Measurements from ENCODE around the gene RALBP1.

- TF ChIP-seq CTCF (IDR thresholded peaks at IDR 0.05; ENCODE audit: control extremely low read depth in 1 of 3, insufficient read depth in 1 of 3, low read depth in 1 of 3, low read length in 3 of 3), result no peak
- no peak for TF ChIP-seq RBBP5 (IDR thresholded peaks at IDR 0.05; ENCODE audit: borderline replicate concordance, low read depth, low read length)
- TF ChIP-seq BRCA1 (IDR thresholded peaks at IDR 0.05; ENCODE audit: low read depth, low read length), result no peak
- no peak for TF ChIP-seq TAF1 (IDR thresholded peaks at IDR 0.05; ENCODE audit: low read depth, low read length)
- TF ChIP-seq CHD2 (IDR thresholded peaks at IDR 0.05; ENCODE audit: low read length), result no peak
- TF ChIP-seq, protein P1, sequence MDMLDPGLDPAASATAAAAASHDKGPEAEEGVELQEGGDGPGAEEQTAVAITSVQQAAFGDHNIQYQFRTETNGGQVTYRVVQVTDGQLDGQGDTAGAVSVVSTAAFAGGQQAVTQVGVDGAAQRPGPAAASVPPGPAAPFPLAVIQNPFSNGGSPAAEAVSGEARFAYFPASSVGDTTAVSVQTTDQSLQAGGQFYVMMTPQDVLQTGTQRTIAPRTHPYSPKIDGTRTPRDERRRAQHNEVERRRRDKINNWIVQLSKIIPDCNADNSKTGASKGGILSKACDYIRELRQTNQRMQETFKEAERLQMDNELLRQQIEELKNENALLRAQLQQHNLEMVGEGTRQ (IDR thresholded peaks at IDR 0.05; ENCODE audit: low read length), result no peak
- TF ChIP-seq, protein P2, sequence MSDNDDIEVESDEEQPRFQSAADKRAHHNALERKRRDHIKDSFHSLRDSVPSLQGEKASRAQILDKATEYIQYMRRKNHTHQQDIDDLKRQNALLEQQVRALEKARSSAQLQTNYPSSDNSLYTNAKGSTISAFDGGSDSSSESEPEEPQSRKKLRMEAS (IDR thresholded peaks at IDR 0.05), result no peak
Measured at GRCh38 chr18:9482790-9483189, 7.5 kb downstream of the RALBP1 start.

Data from H1 (cell line).